NOMO-1 treated with dmso at 0.1 percent for 144 hours (cell line): ENCODE measurements around the gene TMEM161B.
"Not testable (repeated sequence)": the region's sequence is repeated elsewhere in the genome, so short reads cannot be mapped to it uniquely, and the experiment has no call there.

ENCODE experiments used
- DNase-seq: peaks from one replicate; lab custom pipeline; 2025; ENCODE audit not compliant: unreplicated experiment; lab: John Stamatoyannopoulos, UW

The TMEM161B gene

DNA sequence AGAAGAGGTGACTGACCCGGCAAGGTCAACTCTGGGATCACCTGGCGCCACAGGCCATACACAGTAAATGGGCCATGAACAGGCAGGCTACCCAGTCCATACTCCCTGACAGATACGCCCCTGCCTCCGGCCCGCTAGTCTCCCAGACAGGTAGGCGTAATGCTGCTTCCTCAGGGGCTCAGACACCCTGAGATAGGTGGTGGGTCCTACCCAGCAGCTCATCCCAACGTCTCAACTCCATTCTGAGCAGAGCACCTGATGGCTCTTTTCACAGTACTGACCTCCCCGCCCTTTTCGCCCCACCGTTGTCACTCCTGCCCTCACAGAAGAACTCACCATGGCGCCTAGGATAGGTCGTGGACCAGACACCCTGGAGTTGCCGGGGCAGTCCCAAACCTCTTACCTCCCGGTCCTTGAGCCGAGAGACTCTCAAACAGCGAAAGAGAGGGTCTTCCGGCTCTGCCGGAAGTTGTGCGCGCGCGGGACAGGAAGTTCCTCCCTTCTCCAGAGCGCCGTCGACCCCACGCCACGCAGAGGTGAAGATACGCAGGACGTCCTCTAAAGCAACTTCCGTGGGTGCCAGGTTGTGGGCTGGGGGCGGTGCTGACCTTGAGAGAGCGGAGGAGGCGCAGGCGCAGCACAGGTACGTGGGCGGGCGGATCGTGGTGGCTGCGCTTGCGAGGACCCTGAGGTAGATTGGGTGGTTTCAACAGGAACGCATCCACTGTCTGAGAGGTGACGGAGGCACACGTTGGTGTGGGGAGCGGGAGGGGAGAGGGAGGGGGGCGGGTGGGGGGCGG is at the start of gene TMEM161B:
TMEM161B (minus strand) TSS at position 461 of the 800 bp plus-strand sequence; CDS start at position 339, 122 bp downstream.
- DNase-seq = peak; percentile 94

DNA sequence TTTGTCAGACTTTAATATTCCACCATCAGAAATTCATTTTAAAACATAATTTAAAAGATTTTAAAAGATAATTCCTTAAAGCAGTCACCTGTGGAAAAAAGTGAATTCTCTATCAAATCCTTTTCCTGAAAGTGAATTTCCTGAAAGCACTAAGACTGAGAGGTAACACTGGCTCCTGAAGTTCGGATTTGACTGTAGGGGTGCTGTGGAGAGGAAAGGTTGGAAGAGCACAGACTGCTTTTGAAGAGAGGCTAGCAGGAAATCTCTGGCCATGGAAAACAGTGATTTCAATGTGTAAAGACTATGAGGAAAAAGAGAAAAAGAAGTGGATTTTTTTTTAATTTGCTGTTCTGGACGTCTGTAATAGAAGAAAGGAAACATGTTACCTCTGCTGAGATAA is 35.7 kb upstream of the TMEM161B start:
- DNase-seq = no peak

DNA sequence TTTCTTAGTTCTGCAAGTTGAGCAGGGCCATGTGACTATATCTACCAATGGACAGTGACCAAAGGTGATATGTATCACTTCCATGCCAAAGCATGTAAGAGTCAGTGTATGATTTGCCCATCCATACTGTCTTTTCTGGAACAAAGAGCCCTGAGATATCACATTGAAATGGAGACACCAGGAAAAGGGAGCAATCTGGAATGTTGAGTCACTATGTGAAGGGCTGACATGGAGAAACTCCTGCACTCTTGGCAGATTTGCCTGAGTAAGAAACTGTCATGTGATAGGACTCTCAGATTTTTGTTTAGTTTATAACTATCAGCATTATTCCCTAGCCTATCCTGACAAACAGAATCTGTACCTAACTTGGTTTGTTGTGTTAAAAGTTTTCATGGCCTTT is 29.8 kb upstream of the TMEM161B start:
- DNase-seq = no peak

DNA sequence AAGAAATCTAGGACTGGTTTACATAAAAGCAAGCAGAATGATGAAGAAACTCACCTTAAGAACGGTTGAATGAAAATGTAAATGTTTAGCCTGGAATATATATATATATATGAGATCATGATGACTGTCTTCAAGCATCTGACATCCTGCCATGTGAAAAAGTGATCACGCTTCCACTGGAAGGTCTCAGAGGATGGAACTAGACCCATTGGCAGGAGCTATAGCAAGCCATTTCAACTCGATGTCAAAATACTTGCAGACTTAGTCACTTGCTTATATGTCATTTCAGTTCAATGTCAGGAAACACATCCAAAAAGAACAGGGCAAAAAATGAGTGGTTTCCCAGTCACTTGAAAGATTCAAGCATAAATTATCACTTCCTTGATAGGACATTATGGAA is 22.2 kb upstream of the TMEM161B start:
- DNase-seq = no peak

DNA sequence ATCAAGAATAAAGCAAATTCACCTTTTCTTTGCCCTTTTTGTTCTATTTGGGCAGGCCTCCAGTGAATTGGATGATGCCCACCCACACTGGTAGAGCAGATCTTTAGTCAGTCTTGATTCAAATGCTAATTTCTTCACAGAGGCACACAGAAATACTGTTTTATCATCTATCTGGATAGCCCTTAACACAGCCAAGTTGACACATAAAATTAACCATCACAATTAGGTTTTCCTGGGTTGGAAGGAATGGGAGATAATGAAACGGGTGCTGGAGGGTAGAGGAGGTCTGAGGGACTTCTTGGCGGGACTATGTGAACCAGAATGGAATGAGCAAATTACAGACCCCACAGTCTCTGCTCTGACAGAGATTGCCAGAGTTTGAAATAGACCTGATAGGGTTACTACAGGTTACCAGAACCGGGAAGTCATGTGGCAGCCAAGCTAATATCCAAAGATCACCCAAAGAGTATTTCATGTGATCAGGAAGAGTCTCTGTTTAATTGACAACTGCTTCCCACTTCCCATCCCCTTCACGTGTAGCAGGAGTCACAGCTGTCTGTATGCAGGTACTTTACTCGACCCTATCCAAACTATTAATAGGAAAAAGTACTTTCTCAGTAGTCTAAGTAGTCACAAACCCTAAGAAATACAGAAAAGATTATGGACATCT is 20.0 kb upstream of the TMEM161B start:
- DNase-seq = no peak

DNA sequence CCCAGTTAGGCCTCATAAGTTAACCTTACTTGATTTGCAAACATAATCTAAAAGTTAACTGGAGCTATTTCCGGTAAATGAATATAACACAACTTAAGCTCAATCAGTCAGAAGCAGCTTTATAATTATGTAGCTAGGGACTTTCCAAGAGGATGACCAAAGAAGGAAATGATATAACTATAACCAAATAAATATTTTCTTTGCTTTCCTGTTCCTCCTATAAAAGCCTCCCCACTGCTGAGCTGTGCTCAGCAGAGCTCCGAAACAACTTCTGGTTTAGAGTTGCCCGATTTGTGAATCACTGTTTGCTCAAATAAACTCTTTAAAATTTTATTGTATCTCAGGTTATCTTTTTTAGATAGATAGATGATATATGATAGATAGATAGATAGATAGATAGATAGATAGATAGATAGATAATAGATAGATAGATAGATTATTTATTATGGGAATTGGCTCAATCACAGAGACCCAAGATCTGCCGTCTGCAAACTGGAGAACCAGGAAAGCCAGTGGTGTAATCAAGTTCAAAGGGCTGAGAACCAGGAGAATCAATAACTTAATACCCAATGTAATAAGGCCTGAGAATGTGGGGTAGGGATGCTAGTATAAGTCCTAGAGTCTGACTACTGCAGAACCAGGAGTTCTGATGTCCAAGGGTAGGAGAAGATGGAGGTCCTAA is 19.3 kb upstream of the TMEM161B start:
- DNase-seq = no peak

DNA sequence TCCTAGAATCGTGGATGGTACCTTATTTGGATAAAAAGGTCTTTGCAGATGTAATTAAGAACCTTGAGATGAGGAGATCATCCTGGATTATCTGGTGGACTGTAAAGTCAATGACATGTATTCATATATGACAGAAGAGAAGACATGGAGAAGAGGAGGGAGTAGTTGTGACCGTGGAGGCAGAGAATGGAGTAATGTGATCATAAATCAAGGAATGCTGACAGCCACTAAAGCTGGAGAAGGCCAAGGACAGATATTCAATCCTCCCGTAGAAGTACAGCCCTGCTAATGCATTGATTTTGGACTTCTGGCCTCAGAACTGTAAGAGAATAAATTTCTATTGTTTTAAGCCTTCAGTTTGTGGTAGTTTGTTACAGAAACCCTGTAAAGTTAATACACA is 18.7 kb upstream of the TMEM161B start:
- DNase-seq = no peak

DNA sequence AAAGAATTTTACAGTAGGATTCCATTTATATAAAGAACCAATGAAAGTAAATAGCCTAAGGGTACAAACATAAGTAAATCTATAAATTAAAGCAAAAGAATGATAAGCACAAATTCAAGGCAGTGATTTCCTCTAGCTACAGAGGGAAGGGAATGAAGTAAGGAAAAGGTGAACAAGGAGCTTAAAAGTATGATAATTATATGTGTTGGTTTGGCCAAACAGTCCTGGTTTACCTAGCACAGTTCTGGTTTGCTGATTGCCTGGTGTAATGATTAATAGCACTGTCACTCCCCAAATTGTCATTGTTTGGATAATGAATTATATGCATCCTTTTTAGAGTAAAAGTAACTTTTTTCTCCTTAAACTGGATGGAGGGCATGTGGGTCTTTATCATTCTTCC is 15.0 kb upstream of the TMEM161B start:
- DNase-seq = no peak

DNA sequence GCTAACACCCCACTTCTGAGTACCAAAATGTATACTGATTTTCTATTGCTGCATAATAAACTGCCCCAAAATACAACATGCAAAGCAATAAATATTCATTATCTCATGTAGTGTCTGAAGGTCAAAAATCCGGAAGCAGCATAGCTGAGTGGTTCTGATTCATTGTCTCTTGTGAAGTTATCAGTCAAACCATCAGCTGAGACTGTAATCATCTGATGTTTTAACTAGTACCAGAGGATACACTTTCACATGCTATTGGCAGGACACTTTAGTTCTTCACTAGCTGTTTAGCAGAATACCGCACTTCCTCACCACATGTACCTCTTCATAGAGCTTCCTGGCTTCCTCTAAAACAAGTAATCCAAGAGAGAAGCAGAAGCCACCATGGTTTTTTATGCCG is 12.7 kb upstream of the TMEM161B start:
- no peak for DNase-seq

DNA sequence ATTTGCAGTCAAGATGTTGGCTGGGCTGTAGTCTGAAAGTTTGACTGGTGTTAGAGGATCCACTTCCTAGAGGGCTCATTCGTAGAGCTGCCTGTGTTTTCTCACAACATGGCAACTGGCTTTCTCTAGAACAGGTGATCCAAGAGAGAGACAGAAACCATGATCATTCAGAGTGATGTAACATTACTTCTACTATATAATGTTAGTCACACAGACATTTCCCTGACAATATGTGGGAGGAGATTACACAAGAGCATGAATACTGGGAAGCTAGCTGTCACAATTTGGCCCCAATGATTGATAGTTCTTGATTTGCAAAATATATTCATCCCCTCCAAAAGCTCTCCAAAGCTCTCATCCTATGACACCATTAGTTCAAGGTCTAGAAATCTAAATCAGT is 10.9 kb upstream of the TMEM161B start:
- DNase-seq = no peak

DNA sequence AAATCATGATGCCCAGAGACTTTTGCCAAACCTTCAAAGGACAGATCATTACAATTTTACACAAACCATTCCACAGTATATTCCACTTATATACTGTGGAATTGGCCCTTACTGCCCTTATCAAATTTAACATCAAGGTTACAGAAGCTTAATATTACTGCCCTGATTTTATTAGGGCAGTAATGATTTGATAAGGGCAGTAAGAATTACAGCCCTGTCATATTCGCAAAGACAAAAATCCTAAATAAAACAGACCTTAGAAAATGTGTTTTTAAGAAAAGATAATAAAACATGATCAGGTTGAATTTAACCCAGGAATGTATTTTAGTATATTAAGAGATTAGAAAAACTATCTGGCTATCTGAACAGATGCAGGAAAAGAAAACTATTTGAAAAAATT is 7.7 kb upstream of the TMEM161B start:
- no peak for DNase-seq

DNA sequence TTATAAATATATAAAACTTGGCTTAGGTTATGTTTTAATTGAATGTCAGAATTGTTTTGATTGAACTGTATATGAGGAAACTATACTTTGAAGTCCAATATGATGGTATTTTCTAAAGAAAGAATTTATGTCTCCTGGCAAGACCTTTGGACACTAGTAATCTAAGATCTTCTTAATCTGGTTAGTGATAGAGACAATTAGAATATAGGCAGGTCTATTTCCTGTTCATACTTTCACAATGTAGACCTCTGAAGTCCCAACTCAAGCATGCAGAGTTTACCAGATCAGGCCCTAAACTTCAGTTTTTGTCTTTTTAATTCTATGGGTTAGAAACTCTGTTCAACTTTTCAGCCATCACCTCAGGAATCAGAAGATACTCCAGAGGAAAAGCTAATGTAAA is 6.9 kb upstream of the TMEM161B start:
- DNase-seq = no peak

DNA sequence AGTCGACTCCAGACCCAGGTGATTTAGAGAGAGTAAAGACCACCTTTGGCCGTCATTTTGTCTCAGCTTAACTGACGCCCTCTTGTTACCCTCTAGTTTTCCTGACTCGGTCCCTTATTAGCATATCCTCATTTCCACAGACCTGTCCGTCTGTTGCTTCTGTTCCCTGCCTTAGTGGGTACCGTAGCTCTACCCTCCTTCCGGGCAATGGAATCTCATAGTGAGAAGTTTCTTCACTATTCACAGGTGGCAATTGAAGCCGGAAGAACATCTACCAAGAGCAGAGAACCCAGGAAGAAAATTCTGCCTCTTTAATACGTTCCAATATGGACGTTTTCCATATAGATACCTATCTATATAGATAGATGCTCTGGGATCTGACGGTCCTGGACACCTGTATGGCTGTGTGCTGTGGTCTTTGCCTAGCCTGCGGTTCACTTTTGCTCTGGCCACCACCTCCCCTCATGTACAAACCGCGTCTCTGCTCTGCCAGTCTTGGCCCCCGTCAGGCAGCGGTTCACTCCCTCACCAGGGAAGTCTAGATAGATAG is 652 bp upstream of the TMEM161B start:
- no peak for DNase-seq

DNA sequence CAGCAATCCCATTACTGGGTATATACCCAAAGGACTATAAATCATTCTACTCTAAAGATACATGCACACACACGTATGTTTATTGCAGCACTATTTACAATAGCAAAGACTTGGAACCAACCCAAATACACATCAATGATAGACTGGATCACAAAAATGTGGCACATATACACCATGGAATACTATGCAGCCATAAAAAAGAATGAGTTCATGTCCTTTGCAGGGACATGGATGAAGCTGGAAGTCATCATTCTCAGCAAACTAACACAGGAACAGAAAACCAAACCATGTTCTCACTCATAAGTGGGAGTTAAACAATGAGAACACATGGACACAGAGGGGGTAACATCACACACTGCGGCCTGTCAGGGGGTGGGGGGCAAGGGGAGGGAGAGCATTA is 4.1 kb downstream of the TMEM161B start:
- not testable (repeated sequence) for DNase-seq

DNA sequence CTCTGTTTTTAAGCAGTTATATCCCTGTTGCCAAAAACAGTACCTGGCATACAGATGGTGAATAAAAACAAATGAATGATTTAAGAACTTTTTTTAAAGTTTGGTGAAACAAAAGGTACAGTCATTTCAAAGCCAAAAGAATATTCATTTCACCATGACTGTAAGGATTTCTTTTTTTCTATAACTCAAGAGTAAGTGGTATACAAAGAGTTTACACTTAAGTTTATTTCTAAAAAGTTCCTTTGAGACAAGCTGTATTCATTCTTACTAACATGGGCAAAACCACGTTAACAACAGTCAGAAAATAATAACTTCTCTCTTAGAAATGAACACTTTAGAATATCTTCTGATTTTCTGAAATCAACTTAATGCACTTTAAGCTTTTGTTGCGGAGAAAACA is 5.3 kb downstream of the TMEM161B start:
- DNase-seq = no peak

DNA sequence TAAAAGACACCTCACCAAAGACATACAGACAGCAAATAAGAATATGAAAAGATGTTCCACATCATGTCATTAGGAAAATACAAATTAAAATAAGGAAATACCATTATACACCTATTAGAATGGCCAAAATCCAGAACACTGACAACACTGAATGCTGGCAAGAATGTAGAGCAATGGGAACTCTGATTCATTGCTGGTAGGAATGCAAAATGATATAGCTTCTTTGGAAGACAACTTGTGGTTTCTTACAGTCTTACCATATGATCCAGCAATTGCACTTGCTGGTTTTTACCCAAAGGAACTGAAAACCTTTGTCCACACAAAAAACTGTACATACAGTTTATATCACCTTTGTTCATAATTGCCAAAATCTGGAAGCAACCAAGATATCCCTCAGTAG is 6.5 kb downstream of the TMEM161B start:
- no peak for DNase-seq

DNA sequence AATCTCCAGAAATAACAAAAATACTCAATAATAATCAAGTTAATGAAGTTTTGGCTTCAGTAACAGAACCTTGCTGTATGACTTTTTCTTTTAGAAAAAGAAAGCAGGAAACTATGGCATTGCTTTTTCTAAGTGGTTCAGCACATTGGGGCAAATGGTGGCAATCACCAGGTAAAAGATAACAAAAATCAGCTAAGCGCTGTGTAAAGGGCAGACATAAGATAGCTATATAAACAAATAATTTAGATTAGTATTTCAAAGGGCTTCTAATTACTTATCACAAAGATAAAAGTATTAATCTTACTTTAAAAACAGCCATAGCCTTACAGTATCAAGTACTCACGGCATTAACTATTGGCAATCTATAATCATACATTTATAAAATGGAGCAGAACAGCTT is 10.0 kb downstream of the TMEM161B start:
- DNase-seq = no peak

DNA sequence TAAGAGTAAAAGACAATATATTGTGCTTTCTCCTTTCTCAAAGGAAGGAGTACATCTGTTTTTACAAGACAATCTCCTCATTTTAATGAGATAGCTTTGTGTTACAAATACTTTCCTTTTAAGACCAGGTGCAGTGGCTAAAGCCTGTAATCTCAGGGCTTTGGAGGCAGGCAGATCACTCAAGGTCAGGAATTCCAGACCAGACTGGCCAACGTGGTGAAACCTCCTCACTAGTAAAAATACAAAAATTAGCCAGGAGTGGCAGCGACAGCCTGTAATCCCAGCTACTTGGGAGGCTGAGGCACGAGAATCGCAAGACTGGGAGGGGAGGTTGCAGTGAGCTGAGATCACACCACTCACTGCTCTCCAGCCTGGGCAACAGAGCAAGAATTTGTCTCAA is 11.8 kb downstream of the TMEM161B start:
- DNase-seq = no peak

DNA sequence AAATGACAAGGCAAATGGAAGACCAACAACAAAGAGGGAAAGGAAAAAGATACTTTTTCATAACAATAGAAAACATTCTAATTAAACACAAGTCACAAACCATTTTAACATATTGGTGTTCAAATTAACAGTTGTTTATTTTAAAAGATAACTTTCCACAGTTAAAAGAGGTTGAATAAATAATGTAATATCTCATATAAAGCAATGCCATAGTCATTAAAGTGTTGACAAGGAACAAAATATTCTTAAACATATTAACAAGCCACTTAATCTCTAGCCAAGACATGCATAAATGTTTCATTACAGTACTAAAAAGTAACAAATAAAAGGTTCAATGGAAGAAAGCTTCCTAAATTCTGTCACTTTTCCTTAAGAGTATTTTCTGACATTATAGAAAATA is 12.6 kb downstream of the TMEM161B start:
- no peak for DNase-seq

DNA sequence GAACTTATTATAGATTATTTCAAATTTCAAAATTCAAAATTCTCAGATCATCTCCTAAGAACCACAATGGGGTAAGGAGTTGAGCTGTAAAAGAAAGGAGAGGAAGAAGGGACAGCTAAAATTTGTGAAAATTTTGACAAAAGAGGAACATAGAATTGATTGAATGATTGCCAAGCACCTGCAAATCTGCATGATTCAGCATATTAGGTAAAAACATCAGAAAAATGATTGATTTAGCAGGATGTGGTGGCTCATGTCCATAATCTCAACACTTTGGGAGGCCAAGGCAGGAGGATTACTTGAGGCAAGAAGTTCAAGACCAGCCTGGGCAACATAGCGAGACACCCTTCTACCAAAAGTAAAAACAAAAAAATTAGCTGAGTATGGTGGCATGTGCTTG is 14.3 kb downstream of the TMEM161B start:
- no peak for DNase-seq

DNA sequence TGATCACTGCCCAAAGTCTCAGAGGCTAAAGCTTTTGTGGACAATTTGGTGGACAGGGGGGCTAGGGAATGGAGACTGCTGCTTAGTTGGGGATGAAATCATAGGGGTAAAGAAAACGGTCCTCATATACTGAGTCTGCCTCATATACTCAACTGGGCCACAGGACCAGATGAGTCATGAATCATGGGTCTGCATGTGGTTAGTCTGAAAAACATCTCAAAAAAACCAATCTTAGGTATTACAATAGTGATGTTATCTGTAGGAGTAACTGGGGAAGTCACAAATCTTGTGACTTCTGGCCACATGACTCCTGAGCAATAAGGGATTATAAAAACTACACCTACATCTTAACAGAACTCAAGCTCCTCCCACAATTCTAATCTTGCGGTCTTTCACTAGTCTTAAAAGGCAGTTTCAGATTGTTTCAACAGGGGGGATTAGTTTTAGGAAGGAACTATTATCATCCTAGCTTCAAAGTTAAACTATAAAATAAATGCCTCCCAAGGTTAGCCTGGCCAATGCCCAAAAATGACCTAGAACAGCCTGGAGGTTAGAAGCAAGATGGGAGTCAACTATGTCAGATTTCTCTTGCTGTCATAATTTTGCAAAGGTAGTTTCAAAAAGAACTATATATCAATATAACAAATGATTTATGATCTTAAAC is 17.5 kb downstream of the TMEM161B start:
- DNase-seq = no peak
